Dedifferentiated amniotic fluid mesenchymal stem cell (primary cell): ENCODE results near the gene STRBP.
"Not testable (repeated sequence)": the region's sequence is repeated elsewhere in the genome, so short reads cannot be mapped to it uniquely, and the experiment has no call there.

Experiments
- DNase-seq: peaks from one replicate; pipeline ENCODE4 v3.0.0-alpha.2; 2016; ENCODE audit errors: extremely low spot score

STRBP gene

GRCh38 chr9:123194023-123194422 lies 74.4 kb downstream of the STRBP start:
- DNase-seq = no peak

- DNase-seq = no peak
Observed at GRCh38 chr9:123191680-123192079, 76.7 kb downstream of the STRBP start.

GRCh38 chr9:123191260-123191659 lies 77.1 kb downstream of the STRBP start:
- DNase-seq = no peak

- no peak for DNase-seq
Observed at GRCh38 chr9:123187131-123187530, 81.3 kb downstream of the STRBP start.

GRCh38 chr9:123186029-123186428 lies 82.4 kb downstream of the STRBP start:
- not testable (repeated sequence) for DNase-seq

- DNase-seq = no peak
Observed at GRCh38 chr9:123176949-123177348, 91.4 kb downstream of the STRBP start.

- no peak for DNase-seq
Observed at GRCh38 chr9:123175854-123176629, 92.3 kb downstream of the STRBP start.

- DNase-seq = no peak
Observed at GRCh38 chr9:123174887-123175518, 93.4 kb downstream of the STRBP start.

GRCh38 chr9:123174079-123174478 lies 94.3 kb downstream of the STRBP start:
- no peak for DNase-seq

- no peak for DNase-seq
Observed at GRCh38 chr9:123169926-123170325, 98.5 kb downstream of the STRBP start.

- no peak for DNase-seq
Observed at GRCh38 chr9:123168586-123168985, 99.8 kb downstream of the STRBP start.

- no peak for DNase-seq
Observed at GRCh38 chr9:123167474-123167873, 100.9 kb downstream of the STRBP start.

- no peak for DNase-seq
Observed at GRCh38 chr9:123165813-123166212, 102.6 kb downstream of the STRBP start.

- no peak for DNase-seq
Observed at GRCh38 chr9:123164285-123164684, 104.1 kb downstream of the STRBP start.

GRCh38 chr9:123162791-123163345 lies 105.5 kb downstream of the STRBP start:
- no peak for DNase-seq

GRCh38 chr9:123162360-123162759 lies 106.0 kb downstream of the STRBP start:
- DNase-seq = no peak

GRCh38 chr9:123157221-123157620 lies 111.2 kb downstream of the STRBP start:
- no peak for DNase-seq

- DNase-seq = no peak
Observed at GRCh38 chr9:123150708-123151503, 117.5 kb downstream of the STRBP start.

- DNase-seq = no peak
Observed at GRCh38 chr9:123149067-123149466, 119.3 kb downstream of the STRBP start.

- no peak for DNase-seq
Observed at GRCh38 chr9:123138163-123138562, 130.2 kb downstream of the STRBP start.

- DNase-seq = no peak
Observed at GRCh38 chr9:123135430-123135829, 133.0 kb downstream of the STRBP start.

GRCh38 chr9:123132696-123133095 lies 135.7 kb downstream of the STRBP start:
- no peak for DNase-seq
